Liver (tissue), 9 donors: ENCODE measurements around the gene ASAP2. TPM values are rescaled to one million over a fixed set of nuclear protein-coding genes. Genes with fewer than 3 reads are reported as not detected.

ENCODE experiments used
- DNase-seq: peaks from one replicate; pipeline ENCODE4 v3.0.0-alpha.2; 2017; ENCODE audit warnings: low spot score
- H3K27ac ChIP-seq, 2 donors: one replicate each; pipeline ENCODE4 v1.7.0; 2013; ENCODE audit warnings: inconsistent platforms in 2 of 2, low read length in 2 of 2, control low read depth in 1 of 2, low read depth in 1 of 2, mild to moderate bottlenecking in 1 of 2
- H3K27me3 ChIP-seq, 4 donors: one replicate each; pipeline versions ENCODE4 v1.6.1 to v1.7.0; 2013; ENCODE audit warnings: low read length in 3 of 4, inconsistent platforms in 1 of 4, mild to moderate bottlenecking in 1 of 4, moderate library complexity in 1 of 4; ENCODE audit not compliant: control insufficient read depth in 4 of 4, insufficient read depth in 4 of 4
- H3K36me3 ChIP-seq, 4 donors: one replicate each; pipeline versions ENCODE4 v1.6.1 to v1.7.0; 2013; ENCODE audit warnings: low read length in 3 of 4, mild to moderate bottlenecking in 3 of 4, low read depth in 1 of 4, moderate library complexity in 1 of 4; ENCODE audit not compliant: control insufficient read depth in 4 of 4, insufficient read depth in 3 of 4
- H3K4me1 ChIP-seq, 4 donors: one replicate each; pipeline versions ENCODE4 v1.6.1 to v1.7.0; 2013; ENCODE audit warnings: low read length in 3 of 4, mild to moderate bottlenecking in 3 of 4, moderate library complexity in 1 of 4; ENCODE audit not compliant: control insufficient read depth in 4 of 4, insufficient read depth in 4 of 4
- H3K4me3 ChIP-seq, 3 donors: one replicate each; pipeline versions ENCODE4 v1.6.1 to v1.7.0; 2013; ENCODE audit warnings: low read length in 3 of 3, control low read depth in 1 of 3, low read depth in 1 of 3, mild to moderate bottlenecking in 1 of 3
- H3K9ac ChIP-seq, 2 donors: one replicate each; pipeline ENCODE4 v1.7.0; 2013; ENCODE audit warnings: low read length in 2 of 2, mild to moderate bottlenecking in 2 of 2, moderate library complexity in 2 of 2, control low read depth in 1 of 2, low read depth in 1 of 2
- H3K9me3 ChIP-seq, 4 donors: one replicate each; pipeline versions ENCODE4 v1.6.1 to v1.7.0; 2013; ENCODE audit warnings: low read length in 3 of 4; ENCODE audit not compliant: control insufficient read depth in 4 of 4
- ATF3 ChIP-seq: IDR thresholded peaks from 2 replicates; pipeline ENCODE4 v1.6.1; 2016; ENCODE audit warnings: antibody characterized with exemption
- CTCF ChIP-seq: fragments of 150-350 bp; IDR thresholded peaks from 2 replicates; pipeline ENCODE4 v1.5.1; 2017; ENCODE audit warnings: improper control_type of control experiment, low read depth, low read length; ENCODE audit not compliant: missing input control
- EGR1 ChIP-seq, 2 donors: IDR thresholded peaks; 2 replicates each; pipeline ENCODE4 v1.6.1; 2016 to 2018; ENCODE audit warnings: antibody characterized with exemption in 2 of 2, low read depth in 2 of 2
- FOXA1 ChIP-seq: IDR thresholded peaks from 2 replicates; pipeline ENCODE4 v1.6.1; 2016; ENCODE audit warnings: antibody characterized with exemption
- FOXA2 ChIP-seq: IDR thresholded peaks from 2 replicates; pipeline ENCODE4 v1.6.1; 2016; ENCODE audit warnings: antibody characterized with exemption
- GABPA ChIP-seq, 2 donors: IDR thresholded peaks in 1 of 2; conservative IDR thresholded peaks in 1 of 2; 2 replicates each; pipeline ENCODE4 v1.6.1; 2016; ENCODE audit warnings: antibody characterized with exemption in 2 of 2, mild to moderate bottlenecking in 1 of 2, moderate library complexity in 1 of 2
- HNF4A ChIP-seq, 2 donors: conservative IDR thresholded peaks; 2 replicates each; pipeline ENCODE4 v1.6.1; 2016; ENCODE audit warnings: antibody characterized with exemption in 2 of 2, mild to moderate bottlenecking in 2 of 2
- HNF4G ChIP-seq: IDR thresholded peaks from 2 replicates; pipeline ENCODE4 v1.6.1; 2016; ENCODE audit warnings: antibody characterized with exemption
- JUND ChIP-seq, 2 donors: IDR thresholded peaks; 2 replicates each; pipeline ENCODE4 v1.6.1; 2016; ENCODE audit warnings: antibody characterized with exemption in 2 of 2
- MAX ChIP-seq: IDR thresholded peaks from 2 replicates; pipeline ENCODE4 v1.6.1; 2016; ENCODE audit warnings: antibody characterized with exemption
- NR2F2 ChIP-seq: IDR thresholded peaks from 2 replicates; pipeline ENCODE4 v1.6.1; 2016; ENCODE audit warnings: antibody characterized with exemption
- RAD21 ChIP-seq, 2 donors: IDR thresholded peaks; 2 replicates each; pipeline ENCODE4 v1.6.1; 2016; ENCODE audit warnings: antibody characterized with exemption in 2 of 2, mild to moderate bottlenecking in 2 of 2
- REST ChIP-seq: IDR thresholded peaks from 2 replicates; pipeline ENCODE4 v1.6.1; 2016; ENCODE audit warnings: antibody characterized with exemption, mild to moderate bottlenecking
- TAF1 ChIP-seq: conservative IDR thresholded peaks from 2 replicates; pipeline ENCODE4 v1.6.1; 2016; ENCODE audit warnings: antibody characterized with exemption, mild to moderate bottlenecking
- YY1 ChIP-seq: IDR thresholded peaks from 2 replicates; pipeline ENCODE4 v1.6.1; 2016; ENCODE audit warnings: antibody characterized with exemption, mild to moderate bottlenecking
- ZBTB33 ChIP-seq: IDR thresholded peaks from 2 replicates; pipeline ENCODE4 v1.6.1; 2016; ENCODE audit warnings: antibody characterized with exemption
- WGBS: extraction: QIAGEN DNeasy Blood & Tissue Kit; methylation state at CpG from one replicate; pipeline ENCODE4 v1.1.7; 2013; 5-methylcytosine and 5-hydroxymethylcytosine counted together
- polyA plus RNA-seq, 2 donors: library from polyadenylated mRNA; stranded (reverse) in 1 of 2; unstranded in 1 of 2; fragments of 200-250 nt in 1 of 2; fragments of >200 nt in 1 of 2; fragmentation: Nextera tagmentation in 1 of 2; extraction: Ambion mirVana in 1 of 2; gene quantifications; one replicate each; pipeline versions ENCODE4 v1.2.1 to v1.2.3, GENCODE V29; 2013 to 2015
- total RNA-seq, 2 donors: library from RNA; depleted of rRNA; stranded (reverse); fragments of >200 nt; gene quantifications; one replicate each; pipeline ENCODE4 v1.2.3, GENCODE V29; 2014
- donor health status: healthy.
- donor health status: healthy.
- donor health status: healthy.
- donor health status: healthy.
- donor health status: healthy.

ASAP2 gene
- total and polyA plus RNA-seq, 4 donors, result 0.36 to 5.9 (median 2.6) TPM

GRCh38 chr2:9212661-9213411, 6.2 kb downstream of the ASAP2 start:
- WGBS, result 78% methylated on average over 19 of the region's 19 CpGs
- TF ChIP-seq CTCF (no peak), ATF3 (no peak), NR2F2 (peak; percentile 74), FOXA1 (no peak), RAD21 (IDR thresholded peaks at IDR 0.05) (peak in 1 of 2 donors; percentile 13)
- Histone ChIP-seq H3K27ac (no peak overlapping the region), H3K4me3 (no peak overlapping the region), H3K9ac (no peak overlapping the region), H3K9me3 (no peaks in the 10 kb centered on the region), H3K4me1 (peaks cover 0 to 10% (median 3%) of the 10 kb centered on the region in 4 donors), H3K36me3 (no peaks in the 10 kb centered on the region), H3K27me3 (peaks cover 0 to 2% (median 0%) of the 10 kb centered on the region in 4 donors)
- DNase-seq, result no peak

GRCh38 chr2:9213477-9214051, 7.0 kb downstream of the ASAP2 start:
- no peak for DNase-seq
- peaks cover 0 to 8% (median 1%) of the 10 kb centered on the region in 4 donors for H3K4me1 ChIP-seq
- TF ChIP-seq ZBTB33, result no peak
- no peak for TF ChIP-seq NR2F2
- no peak for TF ChIP-seq YY1
- TF ChIP-seq EGR1 (IDR thresholded peaks at IDR 0.05; ENCODE audit: low read depth in 2 of 2), result no peak
- no peak for TF ChIP-seq HNF4G
- no peak for TF ChIP-seq ATF3
- TF ChIP-seq TAF1, result no peak
- TF ChIP-seq JUND (IDR thresholded peaks at IDR 0.05), result no peak
- no peak for TF ChIP-seq MAX
- no peak for TF ChIP-seq FOXA2
- no peak for TF ChIP-seq CTCF
- TF ChIP-seq FOXA1, result no peak
- TF ChIP-seq REST, result no peak
- no peak for TF ChIP-seq HNF4A (conservative IDR thresholded peaks at IDR 0.05)
- no peak for TF ChIP-seq GABPA (IDR thresholded peaks at IDR 0.05 in 1 of 2, conservative IDR thresholded peaks at IDR 0.05 in 1 of 2)
- TF ChIP-seq RAD21 (IDR thresholded peaks at IDR 0.05), result no peak
- no peak overlapping the region for H3K9ac ChIP-seq
- H3K4me3 ChIP-seq, result no peak overlapping the region
- 98% methylated on average over 2 of the region's 2 CpGs for WGBS
- H3K36me3 ChIP-seq, result no peaks in the 10 kb centered on the region
- H3K27me3 ChIP-seq, result peaks cover 0 to 2% (median 0%) of the 10 kb centered on the region in 4 donors
- no peaks in the 10 kb centered on the region for H3K9me3 ChIP-seq
- no peak overlapping the region for H3K27ac ChIP-seq
